ENCODE results near the gene COP1.

COP1 gene

GRCh38 chr1:176056312-176056711 is 150.8 kb downstream of the COP1 start:
- DNase-seq = no peak
- H3K4me3 ChIP-seq (ENCODE audit: insufficient read depth, low read depth, low read length, poor library complexity, severe bottlenecking) = no peak overlapping the region

GRCh38 chr1:176055398-176055797 is 151.7 kb downstream of the COP1 start:
- no peaks in the 10 kb centered on the region for H3K4me1 ChIP-seq (ENCODE audit: control insufficient read depth, insufficient read depth, low read length, poor library complexity, severe bottlenecking)
- no peaks in the 10 kb centered on the region for H3K36me3 ChIP-seq (ENCODE audit: control insufficient read depth, insufficient read depth, low read length)
- H3K27me3 ChIP-seq (replicated peaks; ENCODE audit: control insufficient read depth, insufficient read depth, low read length, poor library complexity, severe bottlenecking) = no peaks in the 10 kb centered on the region
- H3K9me3 ChIP-seq (ENCODE audit: control insufficient read depth, low read length) = no peaks in the 10 kb centered on the region
- no peak overlapping the region for H3K27ac ChIP-seq (ENCODE audit: insufficient read depth, low read length, poor library complexity, severe bottlenecking)
- H3K4me3 ChIP-seq (ENCODE audit: insufficient read depth, low read depth, low read length, poor library complexity, severe bottlenecking) = no peak overlapping the region
- DNase-seq = no peak

More at GRCh38 chr1:176056312-176056711, 150.8 kb downstream of the COP1 start:
- Histone ChIP-seq H3K9me3 (ENCODE audit: control insufficient read depth, low read length) (no peaks in the 10 kb centered on the region), H3K27ac (ENCODE audit: insufficient read depth, low read length, poor library complexity, severe bottlenecking) (no peak overlapping the region), H3K4me1 (ENCODE audit: control insufficient read depth, insufficient read depth, low read length, poor library complexity, severe bottlenecking) (no peaks in the 10 kb centered on the region), H3K36me3 (ENCODE audit: control insufficient read depth, insufficient read depth, low read length) (no peaks in the 10 kb centered on the region), H3K27me3 (replicated peaks; ENCODE audit: control insufficient read depth, insufficient read depth, low read length, poor library complexity, severe bottlenecking) (no peaks in the 10 kb centered on the region)

GRCh38 chr1:176051902-176052518 is 155.1 kb downstream of the COP1 start:
- H3K4me3 ChIP-seq (ENCODE audit: insufficient read depth, low read depth, low read length, poor library complexity, severe bottlenecking) = no peak overlapping the region
- DNase-seq = no peak
- H3K27me3 ChIP-seq (replicated peaks; ENCODE audit: control insufficient read depth, insufficient read depth, low read length, poor library complexity, severe bottlenecking) = no peaks in the 10 kb centered on the region
- no peak overlapping the region for H3K27ac ChIP-seq (ENCODE audit: insufficient read depth, low read length, poor library complexity, severe bottlenecking)
- no peaks in the 10 kb centered on the region for H3K4me1 ChIP-seq (ENCODE audit: control insufficient read depth, insufficient read depth, low read length, poor library complexity, severe bottlenecking)
- no peaks in the 10 kb centered on the region for H3K36me3 ChIP-seq (ENCODE audit: control insufficient read depth, insufficient read depth, low read length)
- no peaks in the 10 kb centered on the region for H3K9me3 ChIP-seq (ENCODE audit: control insufficient read depth, low read length)

- Histone ChIP-seq H3K27ac (ENCODE audit: insufficient read depth, low read length, poor library complexity, severe bottlenecking) (no peak overlapping the region), H3K4me3 (ENCODE audit: insufficient read depth, low read depth, low read length, poor library complexity, severe bottlenecking) (no peak overlapping the region), H3K4me1 (ENCODE audit: control insufficient read depth, insufficient read depth, low read length, poor library complexity, severe bottlenecking) (no peaks in the 10 kb centered on the region), H3K27me3 (replicated peaks; ENCODE audit: control insufficient read depth, insufficient read depth, low read length, poor library complexity, severe bottlenecking) (no peaks in the 10 kb centered on the region), H3K9me3 (ENCODE audit: control insufficient read depth, low read length) (no peaks in the 10 kb centered on the region), H3K36me3 (ENCODE audit: control insufficient read depth, insufficient read depth, low read length) (no peaks in the 10 kb centered on the region)
- no peak for DNase-seq
Observed at GRCh38 chr1:176051402-176051801, 155.7 kb downstream of the COP1 start.

GRCh38 chr1:176049582-176049981 is 157.5 kb downstream of the COP1 start:
- no peak for DNase-seq
- no peak overlapping the region for H3K27ac ChIP-seq (ENCODE audit: insufficient read depth, low read length, poor library complexity, severe bottlenecking)
- H3K9me3 ChIP-seq (ENCODE audit: control insufficient read depth, low read length) = no peaks in the 10 kb centered on the region
- no peaks in the 10 kb centered on the region for H3K27me3 ChIP-seq (replicated peaks; ENCODE audit: control insufficient read depth, insufficient read depth, low read length, poor library complexity, severe bottlenecking)
- no peaks in the 10 kb centered on the region for H3K4me1 ChIP-seq (ENCODE audit: control insufficient read depth, insufficient read depth, low read length, poor library complexity, severe bottlenecking)
- H3K36me3 ChIP-seq (ENCODE audit: control insufficient read depth, insufficient read depth, low read length) = no peaks in the 10 kb centered on the region
- no peak overlapping the region for H3K4me3 ChIP-seq (ENCODE audit: insufficient read depth, low read depth, low read length, poor library complexity, severe bottlenecking)

- Histone ChIP-seq H3K36me3 (ENCODE audit: control insufficient read depth, insufficient read depth, low read length) (peaks cover 6% of the 10 kb centered on the region), H3K27ac (ENCODE audit: insufficient read depth, low read length, poor library complexity, severe bottlenecking) (no peak overlapping the region), H3K4me1 (ENCODE audit: control insufficient read depth, insufficient read depth, low read length, poor library complexity, severe bottlenecking) (no peaks in the 10 kb centered on the region), H3K9me3 (ENCODE audit: control insufficient read depth, low read length) (no peaks in the 10 kb centered on the region), H3K27me3 (replicated peaks; ENCODE audit: control insufficient read depth, insufficient read depth, low read length, poor library complexity, severe bottlenecking) (no peaks in the 10 kb centered on the region), H3K4me3 (ENCODE audit: insufficient read depth, low read depth, low read length, poor library complexity, severe bottlenecking) (no peak overlapping the region)
- no peak for DNase-seq
Observed at GRCh38 chr1:176046926-176047325, 160.2 kb downstream of the COP1 start.

- Histone ChIP-seq H3K36me3 (ENCODE audit: control insufficient read depth, insufficient read depth, low read length) (peaks cover 19% of the 10 kb centered on the region), H3K9me3 (ENCODE audit: control insufficient read depth, low read length) (no peaks in the 10 kb centered on the region), H3K4me3 (ENCODE audit: insufficient read depth, low read depth, low read length, poor library complexity, severe bottlenecking) (no peak overlapping the region), H3K27me3 (replicated peaks; ENCODE audit: control insufficient read depth, insufficient read depth, low read length, poor library complexity, severe bottlenecking) (no peaks in the 10 kb centered on the region), H3K27ac (ENCODE audit: insufficient read depth, low read length, poor library complexity, severe bottlenecking) (no peak overlapping the region), H3K4me1 (ENCODE audit: control insufficient read depth, insufficient read depth, low read length, poor library complexity, severe bottlenecking) (no peaks in the 10 kb centered on the region)
- DNase-seq = no peak
Observed at GRCh38 chr1:176043537-176043936, 163.5 kb downstream of the COP1 start.

GRCh38 chr1:176033881-176034280 is 173.2 kb downstream of the COP1 start:
- H3K4me1 ChIP-seq (ENCODE audit: control insufficient read depth, insufficient read depth, low read length, poor library complexity, severe bottlenecking) = no peaks in the 10 kb centered on the region
- H3K36me3 ChIP-seq (ENCODE audit: control insufficient read depth, insufficient read depth, low read length) = peaks cover 20% of the 10 kb centered on the region
- no peak overlapping the region for H3K4me3 ChIP-seq (ENCODE audit: insufficient read depth, low read depth, low read length, poor library complexity, severe bottlenecking)
- H3K9me3 ChIP-seq (ENCODE audit: control insufficient read depth, low read length) = no peaks in the 10 kb centered on the region
- DNase-seq = no peak
- H3K27me3 ChIP-seq (replicated peaks; ENCODE audit: control insufficient read depth, insufficient read depth, low read length, poor library complexity, severe bottlenecking) = no peaks in the 10 kb centered on the region
- H3K27ac ChIP-seq (ENCODE audit: insufficient read depth, low read length, poor library complexity, severe bottlenecking) = no peak overlapping the region

GRCh38 chr1:176033474-176033873 is 173.6 kb downstream of the COP1 start:
- Histone ChIP-seq H3K27ac (ENCODE audit: insufficient read depth, low read length, poor library complexity, severe bottlenecking) (no peak overlapping the region), H3K4me3 (ENCODE audit: insufficient read depth, low read depth, low read length, poor library complexity, severe bottlenecking) (no peak overlapping the region)
- DNase-seq = no peak

GRCh38 chr1:176032040-176032645 is 174.9 kb downstream of the COP1 start:
- H3K4me3 ChIP-seq (ENCODE audit: insufficient read depth, low read depth, low read length, poor library complexity, severe bottlenecking) = no peak overlapping the region
- no peaks in the 10 kb centered on the region for H3K27me3 ChIP-seq (replicated peaks; ENCODE audit: control insufficient read depth, insufficient read depth, low read length, poor library complexity, severe bottlenecking)
- DNase-seq = no peak
- H3K4me1 ChIP-seq (ENCODE audit: control insufficient read depth, insufficient read depth, low read length, poor library complexity, severe bottlenecking) = no peaks in the 10 kb centered on the region
- H3K27ac ChIP-seq (ENCODE audit: insufficient read depth, low read length, poor library complexity, severe bottlenecking) = no peak overlapping the region
- H3K9me3 ChIP-seq (ENCODE audit: control insufficient read depth, low read length) = no peaks in the 10 kb centered on the region
- peaks cover 12% of the 10 kb centered on the region for H3K36me3 ChIP-seq (ENCODE audit: control insufficient read depth, insufficient read depth, low read length)

More at GRCh38 chr1:176033474-176033873, 173.6 kb downstream of the COP1 start:
- Histone ChIP-seq H3K36me3 (ENCODE audit: control insufficient read depth, insufficient read depth, low read length) (peaks cover 18% of the 10 kb centered on the region), H3K9me3 (ENCODE audit: control insufficient read depth, low read length) (no peaks in the 10 kb centered on the region), H3K27me3 (replicated peaks; ENCODE audit: control insufficient read depth, insufficient read depth, low read length, poor library complexity, severe bottlenecking) (no peaks in the 10 kb centered on the region), H3K4me1 (ENCODE audit: control insufficient read depth, insufficient read depth, low read length, poor library complexity, severe bottlenecking) (no peaks in the 10 kb centered on the region)

All from effector memory CD4-positive, alpha-beta T cell (primary cell).